GM18873 (cell line): ENCODE data around the gene SLC7A10.
A peak's percentile ranks its signal among the peaks of the same experiment; 100 is the strongest.
"Not testable (repeated sequence)": the region's sequence is repeated elsewhere in the genome, so short reads cannot be mapped to it uniquely, and the experiment has no call there.

Experiments used
- ATAC-seq: cut with Tn5 transposase; IDR thresholded peaks from one replicate; pipeline ENCODE4 v1.9.1; 2021; ENCODE audit warnings: mild to moderate bottlenecking, moderate library complexity, moderate number of reproducible peaks; ENCODE audit not compliant: unreplicated experiment, low FRiP score

The SLC7A10 gene

DNA sequence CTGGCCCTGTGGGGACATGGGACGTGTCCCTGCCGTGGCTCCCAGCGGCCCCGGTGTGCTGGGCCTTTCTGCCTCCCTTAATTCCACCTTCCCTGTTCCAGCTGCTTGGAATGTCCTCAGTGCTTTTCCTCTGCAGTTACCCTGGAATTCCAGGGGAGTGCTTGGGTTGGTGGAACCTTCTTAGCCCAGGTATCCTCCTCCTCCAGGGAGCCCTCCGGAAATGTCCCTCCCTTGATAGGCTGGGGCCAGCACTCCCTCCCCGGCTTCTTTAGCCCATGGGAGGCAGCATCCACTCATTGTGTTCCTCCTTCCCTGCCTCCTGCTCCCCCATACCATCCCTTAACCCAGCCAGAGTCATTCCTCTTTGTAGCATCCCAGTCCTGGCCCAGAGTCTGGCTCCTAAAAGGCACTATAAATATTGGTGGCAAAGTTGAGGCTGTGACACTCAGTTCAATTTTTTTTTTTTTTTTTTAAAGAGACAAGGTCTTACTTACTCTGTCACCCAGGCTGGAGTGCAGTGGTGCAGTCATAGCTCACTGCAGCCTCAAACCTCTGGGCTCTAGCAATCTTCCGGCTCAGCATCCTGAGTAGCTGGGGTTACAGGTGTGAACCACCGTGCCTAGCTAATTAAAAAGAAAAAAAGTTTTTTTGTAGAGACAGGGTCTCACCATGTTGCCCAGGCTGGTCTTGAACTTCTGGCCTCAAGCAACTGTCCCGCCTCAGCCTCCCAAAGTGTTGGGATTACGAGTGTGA lies 13.7 kb upstream of the SLC7A10 start:
- no peak for ATAC-seq

DNA sequence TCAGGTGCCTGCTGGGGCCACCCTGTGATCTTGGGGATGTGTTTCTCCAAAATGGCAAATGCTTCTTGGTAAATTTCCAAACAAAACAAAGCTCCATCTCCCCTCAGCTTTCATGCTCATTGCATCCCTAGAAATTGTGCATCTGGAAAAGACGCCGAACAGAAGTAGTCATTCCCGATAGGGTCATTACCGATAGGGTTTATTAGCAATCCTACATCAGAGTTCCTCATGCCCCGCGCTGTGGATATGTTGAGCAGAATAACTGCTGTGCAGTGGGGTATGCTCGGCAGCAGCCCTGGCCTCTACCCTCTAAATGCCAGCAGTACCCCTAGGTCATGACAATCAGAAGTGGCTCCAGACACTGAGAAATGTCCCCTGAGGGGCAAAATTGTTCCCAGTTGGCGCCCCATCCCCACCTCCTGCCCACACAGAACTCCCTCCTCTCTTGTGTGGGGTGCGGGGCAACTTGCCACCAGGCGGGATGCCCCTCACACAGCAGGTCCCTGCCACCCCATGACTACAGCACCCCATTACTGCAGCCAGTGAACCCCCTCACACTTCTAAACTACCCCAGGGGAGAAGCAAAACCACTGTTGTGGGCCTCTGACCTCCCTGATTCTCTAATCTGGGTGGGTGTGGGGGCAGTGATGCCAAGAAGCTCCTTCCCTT lies 13.0 kb upstream of the SLC7A10 start:
- ATAC-seq = no peak

DNA sequence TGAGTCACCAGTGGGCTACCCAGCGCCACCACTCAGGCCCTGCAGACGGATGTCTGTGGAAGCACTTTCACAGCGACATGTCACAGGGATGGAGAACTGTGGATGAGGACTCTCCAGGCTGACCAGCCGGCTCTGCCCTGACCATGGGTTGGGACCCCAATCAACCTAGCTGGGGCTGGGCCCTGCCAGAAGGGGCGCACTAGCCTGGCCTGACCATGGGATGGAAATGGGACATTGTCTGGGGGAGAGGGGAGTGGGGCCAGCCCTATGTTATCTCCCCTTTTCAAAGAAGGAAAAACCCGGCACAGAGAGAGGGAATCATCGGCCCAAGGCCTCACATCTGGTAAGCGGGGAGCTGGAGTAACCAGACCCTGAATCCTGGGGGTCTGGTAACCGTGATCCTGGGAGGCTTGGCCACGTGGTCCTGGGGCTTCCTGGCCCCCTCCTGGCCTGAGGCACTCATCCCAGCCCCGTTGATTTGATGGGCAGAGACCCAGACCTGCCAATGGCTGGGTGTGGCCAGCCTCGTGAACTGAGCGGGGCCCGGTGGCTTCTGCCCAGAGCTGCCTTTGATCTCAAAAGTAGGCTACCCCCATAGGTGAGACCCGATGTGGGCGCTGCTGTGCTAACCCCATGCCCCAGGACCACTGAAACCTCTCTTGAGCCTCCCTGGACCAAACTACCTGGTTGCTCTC lies 11.2 kb upstream of the SLC7A10 start:
- ATAC-seq = no peak

DNA sequence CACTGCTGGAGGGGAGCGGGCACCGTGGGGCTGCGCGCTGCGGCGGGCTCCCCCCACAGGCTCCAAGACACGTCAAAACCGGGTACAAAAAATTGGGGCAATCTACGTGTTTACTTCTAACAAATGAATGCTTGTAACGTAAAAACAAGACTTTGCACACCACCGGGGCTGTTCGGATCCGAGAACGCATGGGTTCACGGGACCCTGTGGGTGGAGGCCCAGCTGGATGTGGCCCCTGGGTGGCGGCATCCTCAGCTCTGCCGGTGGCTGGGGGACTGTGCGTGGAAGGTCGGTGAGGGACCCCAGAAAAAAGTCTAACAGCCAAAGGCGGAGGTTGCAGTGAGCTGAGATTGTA lies 10.3 kb upstream of the SLC7A10 start:
- ATAC-seq = no peak

DNA sequence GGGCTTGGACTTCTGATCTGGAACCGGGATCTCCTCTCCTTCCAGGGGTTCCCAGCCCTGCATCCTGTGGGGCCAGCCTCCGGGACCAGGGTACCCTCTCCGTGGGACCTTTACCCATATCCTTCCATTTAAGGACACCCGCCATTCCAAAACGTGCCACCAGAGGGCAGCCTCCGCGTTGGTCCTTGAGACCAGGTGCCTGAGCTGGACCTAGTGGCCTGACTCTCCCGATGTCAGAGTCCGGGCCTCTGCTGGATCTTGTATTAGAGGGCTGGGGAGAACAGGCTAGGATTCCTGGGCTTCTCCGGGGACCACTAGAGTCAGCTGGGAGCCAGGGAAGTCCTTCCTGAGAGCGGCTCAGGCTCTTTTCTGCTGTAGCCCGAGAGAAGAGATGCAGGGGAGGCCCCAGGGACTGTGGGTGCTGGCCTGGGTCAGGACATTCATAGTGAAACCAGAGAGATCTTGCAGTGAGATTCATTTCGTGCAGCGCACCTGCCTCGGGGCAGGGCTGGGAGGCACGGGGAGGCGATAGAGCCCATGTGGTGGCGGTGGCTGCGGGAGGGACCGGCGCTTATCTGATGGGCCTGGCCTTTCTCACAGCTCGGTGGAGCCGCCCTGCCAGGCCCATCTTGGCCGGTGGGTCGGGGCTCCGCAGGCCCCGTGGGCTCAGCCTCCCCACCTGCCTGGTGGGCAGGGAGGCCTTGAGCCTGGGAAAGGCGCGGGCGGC lies 9.8 kb upstream of the SLC7A10 start:
- peak; percentile 93 for ATAC-seq

DNA sequence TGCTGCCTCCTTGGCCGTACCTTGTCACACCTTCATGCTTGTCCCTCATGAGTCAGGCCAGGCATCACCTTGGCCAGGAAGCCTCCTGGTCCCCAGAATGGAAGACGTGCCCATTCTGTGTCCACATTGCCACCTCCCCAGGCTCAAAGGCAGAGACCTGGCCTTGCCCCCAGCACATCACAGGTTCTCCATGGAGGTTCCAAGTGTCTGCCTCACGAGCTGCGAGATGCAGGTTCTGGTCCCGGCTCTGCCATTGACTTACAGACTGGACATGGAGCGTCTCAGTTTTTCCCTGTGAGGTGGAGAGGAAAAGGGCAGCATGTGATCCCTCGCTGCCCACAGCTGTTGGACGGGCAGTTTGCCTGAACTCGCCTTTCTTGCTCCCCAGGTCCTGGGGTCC lies 9.1 kb upstream of the SLC7A10 start:
- no peak for ATAC-seq

DNA sequence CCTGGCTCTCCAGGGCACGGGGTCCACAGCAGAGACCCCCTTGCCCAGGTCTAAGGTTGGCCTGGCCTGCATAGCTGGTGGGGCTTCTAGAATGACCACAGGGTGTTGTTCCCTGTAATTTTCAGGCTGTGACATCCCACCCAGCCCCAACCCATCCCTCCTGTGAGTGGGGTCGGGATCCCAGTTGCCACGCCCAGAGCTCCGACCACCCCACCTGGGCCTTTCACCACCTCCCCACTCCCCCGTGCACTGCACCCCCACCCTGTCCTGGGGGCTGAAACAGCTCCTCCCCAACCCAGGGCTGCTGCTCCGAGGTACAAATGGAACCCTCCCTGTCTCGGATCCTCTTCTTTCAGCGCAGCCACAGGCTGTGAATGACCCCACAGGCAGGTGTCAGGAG lies 8.4 kb upstream of the SLC7A10 start:
- ATAC-seq = no peak

DNA sequence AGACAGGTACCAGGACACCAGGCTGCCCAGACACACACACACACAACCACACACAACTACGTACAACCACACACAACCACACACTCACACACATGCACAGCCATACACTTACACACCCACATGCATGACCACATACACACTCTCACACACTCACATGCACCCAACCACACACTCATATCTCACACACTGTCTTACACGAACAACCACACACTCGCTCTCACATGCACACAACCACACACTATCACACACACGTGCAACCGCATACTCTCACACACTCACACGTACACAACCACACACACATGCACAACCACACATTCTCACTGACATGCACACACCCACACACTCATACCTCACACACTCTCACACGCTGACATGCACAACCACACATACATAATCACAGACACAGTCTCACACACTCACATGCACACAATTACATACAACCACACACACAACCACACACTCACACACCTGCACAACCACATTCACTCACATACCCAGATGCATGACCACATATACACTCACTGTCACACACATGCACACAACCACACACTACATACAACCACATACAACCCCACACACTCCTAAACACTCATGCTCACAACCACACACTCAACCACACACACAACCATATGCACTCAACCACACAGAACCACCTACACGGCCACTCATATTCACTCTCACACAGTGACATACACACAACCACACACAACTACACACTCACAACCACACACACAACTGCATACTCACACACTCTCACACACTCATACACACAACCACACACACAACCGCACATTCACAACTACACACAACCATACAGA lies 7.6 kb upstream of the SLC7A10 start:
- ATAC-seq = no peak

DNA sequence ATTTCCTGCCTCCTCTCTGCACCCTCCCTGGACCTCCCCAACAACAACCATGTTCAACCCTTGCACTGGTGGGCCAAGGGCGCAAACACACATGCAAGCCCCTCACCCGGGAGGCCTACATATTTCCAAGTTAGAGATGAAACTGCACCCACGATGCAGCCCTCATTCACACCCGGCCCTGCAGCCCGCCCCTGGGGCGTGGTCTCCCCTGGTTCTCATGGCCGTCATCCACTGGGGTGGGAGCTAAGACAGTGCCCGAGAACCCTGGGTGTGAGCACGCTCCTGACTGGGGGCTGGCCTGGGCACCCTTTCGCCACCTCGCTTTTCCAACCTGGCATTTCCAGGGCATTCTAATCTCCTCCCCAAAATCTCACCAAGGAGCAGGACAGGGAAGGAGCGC lies 7.0 kb upstream of the SLC7A10 start:
- ATAC-seq = no peak

DNA sequence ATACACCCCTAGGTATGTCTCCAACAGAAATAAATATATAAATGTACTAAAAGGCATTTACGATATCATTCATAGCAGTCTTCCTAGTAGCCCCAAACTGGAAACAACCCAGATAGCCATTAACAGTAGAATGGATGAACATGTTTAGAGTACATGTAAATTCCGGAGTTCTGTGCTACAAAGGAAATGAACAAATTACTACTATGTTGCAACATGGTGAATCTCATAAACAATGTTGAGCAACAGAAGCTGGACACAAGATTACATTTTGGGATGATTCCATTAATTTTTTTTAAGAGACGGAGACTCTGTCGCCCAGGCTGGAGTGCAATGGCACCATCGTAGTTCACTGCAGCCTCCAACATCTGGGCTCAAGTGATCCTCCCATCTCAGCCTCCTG lies 5.9 kb upstream of the SLC7A10 start:
- no peak for ATAC-seq

DNA sequence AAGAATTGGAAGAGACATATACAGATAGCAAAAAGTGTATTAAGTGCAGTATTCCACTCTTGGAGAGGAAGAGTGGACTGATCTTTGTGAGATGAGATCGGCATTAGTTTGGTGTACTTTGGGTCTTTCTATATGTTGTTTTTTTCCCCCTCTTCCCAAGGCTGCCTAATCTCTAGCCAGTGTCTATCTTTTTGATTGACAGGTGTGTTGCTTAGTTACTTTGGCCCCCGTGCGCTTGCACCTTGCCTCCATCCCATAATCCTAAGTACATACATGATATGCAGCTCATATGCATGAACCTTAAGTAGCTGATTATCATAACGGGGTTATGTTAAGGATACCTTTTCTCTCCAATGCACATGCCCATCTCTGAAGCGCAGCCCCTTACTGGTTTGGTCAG lies 4.3 kb upstream of the SLC7A10 start:
- ATAC-seq = no peak

DNA sequence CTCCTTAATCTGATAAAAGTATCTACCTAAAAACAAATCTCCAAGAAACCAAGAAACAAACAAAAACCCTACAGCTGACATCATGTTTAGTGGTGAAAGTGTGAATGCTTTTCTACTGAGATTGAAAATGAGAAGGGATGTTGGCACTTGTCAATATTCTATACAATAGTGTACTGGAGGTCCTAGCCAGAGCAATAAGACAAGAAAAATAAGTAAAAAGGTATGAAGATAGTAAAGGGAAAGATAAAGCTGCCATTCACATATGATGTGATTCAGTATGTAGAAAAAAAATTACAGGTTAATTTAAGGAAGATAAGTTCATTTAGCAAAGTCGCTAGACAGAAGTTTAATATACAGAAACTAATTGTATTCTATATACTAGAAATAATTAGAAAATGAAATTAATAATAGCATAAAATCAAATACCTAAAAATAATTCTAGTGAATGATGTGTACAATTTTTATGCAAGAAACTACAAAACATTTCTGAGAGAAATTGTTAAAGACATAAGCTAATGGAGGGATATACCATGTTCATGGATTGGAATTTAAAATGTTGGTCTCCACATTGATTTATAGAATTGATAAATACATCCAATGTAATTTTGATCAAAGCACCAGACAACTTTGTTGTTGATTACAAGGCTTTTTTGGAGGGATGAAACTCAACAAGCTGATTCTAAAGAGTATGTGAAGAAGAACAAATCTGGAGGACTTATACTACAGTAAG lies 2.4 kb upstream of the SLC7A10 start:
- ATAC-seq = no peak

DNA sequence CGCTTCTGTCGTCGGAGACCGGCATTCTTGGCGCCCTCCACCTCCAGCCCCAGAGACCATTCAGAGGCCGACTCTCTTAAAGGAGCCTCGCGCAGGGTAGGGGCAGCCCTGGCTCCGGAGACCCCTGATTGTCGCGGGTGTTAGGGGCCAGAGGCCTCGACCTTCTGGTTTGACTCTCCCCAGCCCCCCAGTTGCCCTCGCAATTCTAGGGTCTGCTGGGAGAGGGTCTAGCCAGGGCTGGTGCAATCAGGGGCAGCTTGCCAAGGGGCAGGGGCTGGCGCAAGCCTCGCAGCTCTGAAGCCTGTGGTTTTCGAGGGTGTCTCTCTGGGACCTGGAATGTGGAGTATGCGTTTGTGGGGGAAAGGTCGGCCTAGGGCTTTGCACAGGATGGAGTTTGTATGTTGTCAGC lies 1.6 kb upstream of the SLC7A10 start:
- ATAC-seq = no peak

DNA sequence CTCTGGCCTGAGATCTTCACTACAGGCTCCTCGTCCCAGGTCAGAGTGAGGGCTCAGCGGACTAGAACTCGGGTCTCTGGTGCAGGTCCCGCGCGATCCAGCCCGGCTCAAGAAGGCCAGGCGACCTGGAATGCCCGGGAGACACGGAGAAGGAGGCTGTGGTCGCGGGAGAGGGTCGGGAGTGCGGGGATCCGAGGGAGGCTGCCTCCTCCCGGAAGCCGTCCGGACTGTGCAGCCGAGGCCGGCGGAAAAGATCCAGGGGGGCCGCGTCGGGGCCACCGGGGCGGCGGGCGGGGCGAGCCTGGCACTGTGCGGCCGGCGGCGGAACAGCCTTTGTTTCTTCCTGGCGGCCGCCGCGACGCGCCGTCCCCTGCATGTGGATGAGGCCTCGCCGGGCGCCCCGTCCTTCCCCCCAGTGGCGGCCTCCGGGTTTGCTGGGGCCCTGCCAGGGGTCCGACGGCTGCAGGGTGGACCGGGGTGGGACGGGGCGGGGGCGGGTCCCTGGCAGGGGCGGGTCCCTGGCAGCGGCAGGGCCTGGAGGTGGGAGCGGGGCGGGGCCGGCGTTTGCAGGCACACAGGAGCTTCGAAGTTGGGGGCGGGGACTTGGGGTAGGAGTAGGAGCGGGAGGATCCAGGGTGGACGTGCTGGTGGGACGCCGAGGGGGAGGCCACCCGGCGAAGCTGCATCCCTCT lies 1.0 kb upstream of the SLC7A10 start:
- ATAC-seq = no peak

DNA sequence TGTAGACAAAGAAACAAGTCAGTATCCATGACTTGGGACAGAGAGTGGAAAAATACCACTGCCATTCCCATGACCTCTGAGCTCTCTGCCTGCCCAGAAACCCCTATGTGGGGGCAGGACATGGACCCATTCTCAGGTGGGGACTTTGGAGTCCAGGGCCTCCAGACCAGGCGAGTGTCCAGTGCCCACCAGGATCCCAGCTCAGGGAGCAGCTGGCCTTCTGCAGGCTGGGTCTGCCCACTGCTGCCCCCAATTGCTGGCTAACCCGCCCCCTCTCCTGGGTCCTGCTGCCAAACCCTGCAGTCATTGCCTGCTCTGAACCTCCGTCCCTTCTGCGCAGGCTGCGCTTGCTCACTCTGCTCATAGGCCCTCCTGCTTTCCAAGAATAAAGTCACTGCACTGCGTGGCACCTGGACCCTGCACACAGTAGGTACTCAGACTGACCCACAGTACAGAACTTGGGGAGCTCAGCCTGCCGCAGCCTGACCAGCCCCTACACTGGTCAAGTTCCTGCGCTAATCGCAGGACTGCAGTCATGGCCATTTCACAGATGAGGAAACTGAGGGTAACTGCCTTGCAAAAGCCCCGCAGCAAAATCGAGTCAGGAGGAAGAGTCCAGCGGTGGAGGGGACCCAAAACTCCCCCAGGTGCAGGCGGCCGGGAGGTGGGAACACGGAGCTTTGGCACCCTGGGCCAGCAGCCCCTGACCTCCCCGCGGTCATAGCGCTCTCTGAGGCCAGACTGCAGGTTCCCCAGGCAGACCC lies 774 bp downstream of the SLC7A10 start:
- ATAC-seq = no peak

DNA sequence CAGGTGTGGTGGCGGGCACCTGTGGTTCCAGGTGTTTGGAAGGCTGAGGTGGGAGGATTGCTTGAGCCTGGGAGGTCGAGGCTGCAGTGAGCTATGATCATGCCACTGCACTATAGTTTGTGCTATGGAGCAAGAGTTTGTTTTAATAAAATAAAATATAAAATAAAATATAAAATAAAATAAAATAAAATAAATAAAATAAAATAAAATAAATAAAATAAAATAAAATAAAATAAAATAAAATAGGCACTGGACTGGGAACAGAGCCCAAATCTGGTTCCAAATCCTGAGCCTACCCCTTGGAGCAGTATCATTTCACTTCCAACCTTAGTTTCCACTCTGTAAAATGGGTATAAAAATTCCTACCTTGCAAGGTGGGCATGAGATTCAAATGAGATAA lies 3.4 kb downstream of the SLC7A10 start:
- not testable (repeated sequence) for ATAC-seq

DNA sequence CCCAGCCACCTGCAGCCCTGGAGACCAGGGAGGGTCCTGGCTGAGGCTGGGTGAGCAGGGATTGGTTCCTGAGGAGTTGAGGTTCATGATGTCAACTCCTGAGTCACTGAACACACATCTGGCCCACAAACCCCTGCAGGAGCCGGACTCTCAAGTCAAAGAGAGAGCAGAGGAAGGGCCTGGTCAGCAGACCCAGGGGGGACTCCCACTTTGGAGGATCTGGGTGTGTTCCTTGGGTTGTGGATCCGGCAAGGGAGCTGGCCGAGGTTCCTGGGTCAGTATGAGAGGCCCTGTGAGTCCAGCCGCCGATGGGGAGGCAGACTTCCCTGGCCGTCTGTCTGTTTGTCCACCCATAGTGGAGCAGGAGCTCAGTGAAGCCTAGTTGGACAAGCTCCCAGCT lies 4.0 kb downstream of the SLC7A10 start:
- ATAC-seq = no peak

DNA sequence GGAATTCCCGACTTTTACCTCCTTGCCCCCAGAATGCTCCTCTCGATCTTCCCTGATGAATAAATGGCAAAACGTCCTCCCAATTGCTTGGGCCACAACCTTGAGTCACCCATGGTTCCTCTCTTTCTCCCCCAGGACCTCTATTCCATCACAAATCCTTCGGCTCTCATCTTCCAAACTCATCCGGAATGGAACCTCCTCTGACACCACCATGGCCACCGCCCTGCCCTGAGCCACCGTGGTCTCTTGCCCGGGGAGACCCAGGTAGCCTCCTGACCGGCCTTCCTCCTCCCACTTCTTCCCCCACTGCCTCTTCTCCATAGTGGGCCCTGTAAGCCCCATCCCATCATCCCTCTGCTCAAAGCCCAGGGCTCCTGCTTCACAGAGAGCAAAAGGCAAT lies 4.9 kb downstream of the SLC7A10 start:
- no peak for ATAC-seq
